IMR-90 (cell line): ENCODE data around the gene PLRG1. TPM values are rescaled to one million over a fixed set of nuclear protein-coding genes. Genes with fewer than 3 reads are reported as not detected.
"Not testable (repeated sequence)": the region's sequence is repeated elsewhere in the genome, so short reads cannot be mapped to it uniquely, and the experiment has no call there.

Experiments used
- ATAC-seq: fragments of 200-7000 bp; cut with Tn5 transposase; 2 replicates; pipeline ENCODE4 v1.9.1; 2020; ENCODE audit warnings: low read depth, mild to moderate bottlenecking, moderate library complexity
- BruUV-seq: library from RNA; stranded (reverse); fragments of 400-500 nt; replicated peaks from 2 replicates; lab custom pipeline; 2021; lab: Mats Ljungman, UMichigan
- CTCF ChIA-PET: fragments of 300-600 bp; formaldehyde crosslinking; extraction: SDS; loops from one replicate; lab custom pipeline; 2021; ENCODE audit warnings: antibody characterized with exemption; lab: Yijun Ruan, JAX
- POLR2A ChIA-PET: fragments of 300-600 bp; sonication (Branson Sonifier 250); formaldehyde crosslinking; loops from one replicate; lab custom pipeline; 2022; ENCODE audit warnings: antibody characterized with exemption; ENCODE audit not compliant: unreplicated experiment; lab: Charles Lee
- DNase-seq: peaks from one replicate; pipeline ENCODE4 v3.0.0; 2013
- H2AFZ ChIP-seq: replicated peaks from 2 replicates; pipeline ENCODE3; 2013; ENCODE audit warnings: low read length, mild to moderate bottlenecking; ENCODE audit not compliant: poor library complexity
- H2AK5ac ChIP-seq: 2 replicates; pipeline ENCODE4 v1.6.1; 2013; ENCODE audit warnings: low read depth, low read length, inconsistent platforms
- H2AK9ac ChIP-seq: replicated peaks from 2 replicates; pipeline ENCODE3; 2013; ENCODE audit warnings: mild to moderate bottlenecking, low read depth, low read length, moderate library complexity; ENCODE audit not compliant: poor library complexity
- H2BK120ac ChIP-seq: 2 replicates; pipeline ENCODE4 v1.6.1; 2013; ENCODE audit warnings: low read depth, low read length, inconsistent platforms
- H2BK15ac ChIP-seq: 3 replicates; pipeline ENCODE4 v1.6.1; 2013; ENCODE audit warnings: low read depth, low read length, inconsistent platforms
- H2BK20ac ChIP-seq: 2 replicates; pipeline ENCODE4 v1.6.1; 2013; ENCODE audit warnings: low read depth, mild to moderate bottlenecking, inconsistent platforms, low read length, moderate library complexity
- H2BK5ac ChIP-seq: 2 replicates; pipeline ENCODE4 v1.6.1; 2013; ENCODE audit warnings: mild to moderate bottlenecking, low read depth, low read length, inconsistent platforms; ENCODE audit not compliant: poor library complexity, severe bottlenecking
- H3K14ac ChIP-seq: replicated peaks from 2 replicates; pipeline ENCODE4 v1.6.1; 2013; ENCODE audit warnings: low read depth, low read length, inconsistent platforms
- H3K18ac ChIP-seq: 2 replicates; pipeline ENCODE4 v1.6.1; 2013; ENCODE audit warnings: low read depth, low read length, control low read depth
- H3K23ac ChIP-seq: 2 replicates; pipeline ENCODE4 v1.6.1; 2013; ENCODE audit warnings: low read depth, low read length, inconsistent platforms
- H3K27ac ChIP-seq: 2 replicates; pipeline ENCODE4 v1.5.1; 2013; ENCODE audit warnings: mild to moderate bottlenecking, control low read depth, low read length; ENCODE audit not compliant: insufficient read depth
- H3K27me3 ChIP-seq: 2 replicates; pipeline ENCODE4 v1.6.1; 2013; ENCODE audit warnings: low read length; ENCODE audit not compliant: control insufficient read depth, insufficient read depth
- H3K36me3 ChIP-seq: 2 replicates; pipeline ENCODE4 v1.6.1; 2013; ENCODE audit warnings: low read length, mixed read lengths; ENCODE audit not compliant: control insufficient read depth, insufficient read depth
- H3K4ac ChIP-seq: 2 replicates; pipeline ENCODE4 v1.6.1; 2013; ENCODE audit warnings: low read depth, low read length, inconsistent platforms
- H3K4me1 ChIP-seq: 2 replicates; pipeline ENCODE4 v1.6.1; 2013; ENCODE audit warnings: low read length, mixed read lengths; ENCODE audit not compliant: control insufficient read depth, insufficient read depth
- H3K4me2 ChIP-seq: 2 replicates; pipeline ENCODE4 v1.6.1; 2013; ENCODE audit warnings: low read depth, mild to moderate bottlenecking, control low read depth, low read length, moderate library complexity
- H3K4me3 ChIP-seq: 2 replicates; pipeline ENCODE4 v1.5.1; 2013; ENCODE audit warnings: low read depth, mild to moderate bottlenecking, control low read depth, low read length, moderate library complexity; ENCODE audit not compliant: insufficient read depth
- H3K56ac ChIP-seq: 2 replicates; pipeline ENCODE4 v1.6.1; 2013; ENCODE audit warnings: low read length, inconsistent platforms; ENCODE audit not compliant: insufficient read depth; ENCODE audit errors: extremely low read depth
- H3K79me1 ChIP-seq, 2 experiments: 2 replicates each; pipeline ENCODE4 v1.6.1; 2013; ENCODE audit warnings: low read length in 2 of 2, inconsistent platforms in 1 of 2, low read depth in 1 of 2
- H3K9ac ChIP-seq: 2 replicates; pipeline ENCODE4 v1.6.1; 2013; ENCODE audit warnings: low read depth, low read length, control low read depth
- H3K9me1 ChIP-seq: 2 replicates; pipeline ENCODE4 v1.6.1; 2013; ENCODE audit warnings: low read length, inconsistent platforms; ENCODE audit not compliant: insufficient read depth
- H3K9me3 ChIP-seq: 2 replicates; pipeline ENCODE4 v1.6.1; 2013; ENCODE audit warnings: low read length; ENCODE audit not compliant: control insufficient read depth, insufficient read depth
- H4K20me1 ChIP-seq: 2 replicates; pipeline ENCODE4 v1.6.1; 2013; ENCODE audit warnings: low read length, inconsistent platforms; ENCODE audit not compliant: insufficient read depth
- H4K5ac ChIP-seq: 2 replicates; pipeline ENCODE4 v1.6.1; 2013; ENCODE audit warnings: mild to moderate bottlenecking, low read depth, low read length, control low read depth
- H4K8ac ChIP-seq, 2 experiments: 2 replicates each; pipeline ENCODE4 v1.6.1; 2013; ENCODE audit warnings: low read depth in 2 of 2, low read length in 2 of 2, control low read depth in 1 of 2, inconsistent platforms in 1 of 2
- H4K91ac ChIP-seq: 2 replicates; pipeline ENCODE4 v1.6.1; 2013; ENCODE audit warnings: low read depth, low read length, inconsistent platforms; ENCODE audit not compliant: insufficient read depth
- CTCF ChIP-seq: conservative IDR thresholded peaks from 2 replicates; pipeline ENCODE4 v1.5.1; 2012; ENCODE audit warnings: mild to moderate bottlenecking, low read depth, low read length, improper control_type of control experiment
- WGBS, 2 experiments: methylation state at CpG; one replicate each; pipeline versions ENCODE4 v1.1.5 to v1.1.7; 2013; ENCODE audit warnings: missing lambda C conversion rate in 2 of 2; ENCODE audit not compliant: insufficient read length in 1 of 2; ENCODE audit errors: extremely low coverage in 2 of 2; 5-methylcytosine and 5-hydroxymethylcytosine counted together
- dilution Hi-C: fragments of 300-500 bp; cut with HindIII; formaldehyde crosslinking; loops from one replicate; pipeline ENCODE4 v1.14.3; 2018; ENCODE audit warnings: low sequenced_read_pairs; ENCODE audit not compliant: unreplicated experiment
- in situ Hi-C: fragments of 300-500 bp; cut with MboI; formaldehyde crosslinking; loops from 3 replicates; pipeline ENCODE4 v1.14.3; 2019; ENCODE audit warnings: low sequenced_read_pairs, inconsistent platforms, mixed read lengths
- intact Hi-C: fragments of 100-400 bp; cut with micrococcal nuclease; formaldehyde crosslinking; loops from 2 replicates; pipeline ENCODE4 v1.10.0; 2022
- polyA plus RNA-seq, 3 experiments: library from polyadenylated mRNA; depleted of rRNA; stranded (reverse); fragments of >200 nt; gene quantifications; 2 replicates each; pipeline ENCODE4 v1.2.3, GENCODE V29; 2012; ENCODE audit warnings: low replicate concordance in 1 of 3
- total RNA-seq: library from RNA; depleted of rRNA; stranded (reverse); fragments of >200 nt; gene quantifications from 2 replicates; pipeline ENCODE4 v1.2.3, GENCODE V29; 2012

Gene PLRG1
- total and polyA plus RNA-seq, 2 of the 4 experiments (the other 2 are of a cell fraction) = 76.1 to 200 TPM

- TF ChIP-seq CTCF = no peak
These were observed 47.9 kb upstream of the PLRG1 start (continued) for GRCh38 chr4:154597798-154598774.

- CTCF ChIA-PET, H2AK5ac ChIP-seq, H3K9ac ChIP-seq, H3K4me3 ChIP-seq, H2BK20ac ChIP-seq, H3K9me3 ChIP-seq, H4K8ac ChIP-seq, H3K4me1 ChIP-seq, DNase-seq, H2AFZ ChIP-seq, H3K18ac ChIP-seq, H3K4ac ChIP-seq, dilution Hi-C loops, H3K27me3 ChIP-seq, in situ Hi-C loops, H4K5ac ChIP-seq, H3K9me1 ChIP-seq, H2BK120ac ChIP-seq, H3K4me2 ChIP-seq, H3K56ac ChIP-seq, ATAC-seq, BruUV-seq, H2BK5ac ChIP-seq, H3K36me3 ChIP-seq, H3K79me1 ChIP-seq, H4K20me1 ChIP-seq, intact Hi-C loops, H3K27ac ChIP-seq, H2AK9ac ChIP-seq, H4K91ac ChIP-seq, H3K14ac ChIP-seq, H3K23ac ChIP-seq, H2BK15ac ChIP-seq: not testable (repeated sequence)
- POLR2A ChIA-PET = interaction anchor here (0.6 kb wide), 1 partner anchor 225 kb away, joined by 4 read pairs; no protein-coding TSS in a partner anchor
- WGBS, 2 experiments = 86% methylated on average over 1 of the region's 11 CpGs; no CpG with 5 or more reads in 1 of the 2 experiments
These were observed 47.1 kb upstream of the PLRG1 start for GRCh38 chr4:154597281-154597680.
